ENCODE measurements around the gene ERFE. TPM values are rescaled to one million over a fixed set of nuclear protein-coding genes. Genes with fewer than 3 reads are reported as not detected.

The ERFE gene
- total RNA-seq, 1 experiment from 2014 or later: 4.5 TPM

DNA sequence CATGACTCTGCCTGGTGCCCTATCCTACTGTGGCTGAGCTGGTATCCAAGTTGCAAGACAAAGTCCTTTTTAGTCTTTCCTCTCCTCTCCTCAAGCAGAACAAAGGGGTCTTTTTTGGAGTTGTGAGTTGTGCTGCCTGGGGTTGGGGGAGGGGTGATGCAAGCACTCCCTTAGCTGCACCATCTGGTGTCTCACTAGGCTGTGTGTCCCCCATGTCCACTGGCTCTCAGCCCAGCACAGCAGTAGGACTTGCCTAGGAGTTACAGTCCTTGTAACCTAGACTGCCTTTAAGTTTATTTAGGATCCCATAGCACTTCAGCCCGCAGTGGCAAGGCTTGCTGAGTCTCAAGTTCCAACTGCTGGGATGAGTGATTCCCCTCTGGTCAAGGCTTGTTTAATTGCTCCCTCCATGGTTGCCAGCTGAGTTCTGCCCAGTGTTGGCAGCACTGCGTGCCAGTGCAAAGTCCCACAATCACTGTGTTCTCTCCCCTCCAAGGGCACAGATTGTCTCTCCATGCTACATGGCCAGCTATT lies 57.9 kb downstream of the ERFE start:
- H3K9me3 Mint-ChIP-seq: no peaks in the 10 kb centered on the region
- no peak for ATAC-seq
- 0 out of 2 replicates have a peak, but pooled peaks have one; percentile 28 for TF ChIP-seq GABPB1 (CRISPR knock-in tag; IDR thresholded peaks at IDR 0.05)
- no peak for TF ChIP-seq JUN (CRISPR knock-in tag; IDR thresholded peaks at IDR 0.05)
- no peak for DNase-seq (ENCODE audit: low spot score)
- CTCF ChIA-PET: no interaction called here
- H3K27me3 Mint-ChIP-seq (ENCODE audit: low read depth): peaks cover 46% of the 10 kb centered on the region
- no peak overlapping the region for H3K27ac Mint-ChIP-seq
- H3K4me3 Mint-ChIP-seq: no peak overlapping the region
- H3K36me3 Mint-ChIP-seq: no peaks in the 10 kb centered on the region
- POLR2A ChIA-PET: no interaction called here
- H3K4me1 Mint-ChIP-seq: no peaks in the 10 kb centered on the region

Other genes with a start within 250 kb of the ERFE start
- 48.8 to 50.6 TPM (median 49.5 TPM) in 3 replicates for gene UBE2F, start 192.0 kb upstream of the ERFE start, total RNA-seq (2021)
- gene SCLY, start 98.0 kb upstream of the ERFE start, total RNA-seq (2021): 68.4 to 70.2 TPM (median 69.6 TPM) in 3 replicates
- gene ESPNL, start 58.6 kb upstream of the ERFE start, total RNA-seq (2021): 1.1 to 1.4 TPM (median 1.1 TPM) in 3 replicates
- 0.07 TPM in 1 of 3 replicates, not detected in the others for gene KLHL30, start 20.3 kb upstream of the ERFE start, total RNA-seq (2021)
- gene ILKAP, start 44.7 kb downstream of the ERFE start, total RNA-seq (2021): 26.4 to 32.7 TPM (median 26.7 TPM) in 3 replicates
- gene HES6, start 81.1 kb downstream of the ERFE start, total RNA-seq (2021): 52.1 to 63.9 TPM (median 63.4 TPM) in 3 replicates
- 4.1 to 6.6 TPM (median 5.5 TPM) in 3 replicates for gene PER2, start 129.6 kb downstream of the ERFE start, total RNA-seq (2021)
- gene TRAF3IP1, start 161.5 kb downstream of the ERFE start, total RNA-seq (2021): 14.7 to 18.7 TPM (median 16.8 TPM) in 3 replicates

All from WTC11 (cell line).